Measurements from ENCODE around the gene NSMCE1.

DNA sequence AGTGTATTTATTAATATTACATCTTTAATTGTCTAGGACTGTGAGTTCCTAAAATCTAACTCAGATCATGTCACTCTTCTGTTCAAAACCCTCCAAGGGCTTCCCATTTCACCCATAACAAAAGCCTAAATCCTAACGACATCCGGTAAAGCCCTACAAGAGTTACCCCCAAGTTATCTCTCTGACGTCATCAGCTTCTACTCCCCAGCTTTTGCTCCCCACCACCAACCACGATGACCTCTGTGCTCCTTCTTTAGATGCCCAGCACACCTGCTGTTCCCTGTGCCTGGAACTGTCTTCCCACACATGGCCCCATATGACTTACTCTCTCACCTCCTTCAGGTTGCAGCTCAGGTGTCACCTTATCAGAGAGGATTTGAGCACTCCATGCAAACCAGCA, 71.6 kb downstream of the NSMCE1 start:
- TF ChIP-seq, protein P1, sequence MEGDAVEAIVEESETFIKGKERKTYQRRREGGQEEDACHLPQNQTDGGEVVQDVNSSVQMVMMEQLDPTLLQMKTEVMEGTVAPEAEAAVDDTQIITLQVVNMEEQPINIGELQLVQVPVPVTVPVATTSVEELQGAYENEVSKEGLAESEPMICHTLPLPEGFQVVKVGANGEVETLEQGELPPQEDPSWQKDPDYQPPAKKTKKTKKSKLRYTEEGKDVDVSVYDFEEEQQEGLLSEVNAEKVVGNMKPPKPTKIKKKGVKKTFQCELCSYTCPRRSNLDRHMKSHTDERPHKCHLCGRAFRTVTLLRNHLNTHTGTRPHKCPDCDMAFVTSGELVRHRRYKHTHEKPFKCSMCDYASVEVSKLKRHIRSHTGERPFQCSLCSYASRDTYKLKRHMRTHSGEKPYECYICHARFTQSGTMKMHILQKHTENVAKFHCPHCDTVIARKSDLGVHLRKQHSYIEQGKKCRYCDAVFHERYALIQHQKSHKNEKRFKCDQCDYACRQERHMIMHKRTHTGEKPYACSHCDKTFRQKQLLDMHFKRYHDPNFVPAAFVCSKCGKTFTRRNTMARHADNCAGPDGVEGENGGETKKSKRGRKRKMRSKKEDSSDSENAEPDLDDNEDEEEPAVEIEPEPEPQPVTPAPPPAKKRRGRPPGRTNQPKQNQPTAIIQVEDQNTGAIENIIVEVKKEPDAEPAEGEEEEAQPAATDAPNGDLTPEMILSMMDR (IDR thresholded peaks at IDR 0.05): no peak
- no peak for TF ChIP-seq POLR2A (IDR thresholded peaks at IDR 0.05)
